HG03558 (cell line): Measurements from ENCODE around the gene KRTAP3-1.

Source experiments
- ATAC-seq: cut with Tn5 transposase; IDR thresholded peaks from one replicate; pipeline ENCODE4 v1.9.1; 2021; ENCODE audit warnings: moderate number of reproducible peaks; ENCODE audit not compliant: unreplicated experiment; ENCODE audit errors: extremely low read depth

KRTAP3-1 gene

GRCh38 chr17:40981115-40981514, 27.8 kb downstream of the KRTAP3-1 start:
- no peak for ATAC-seq

DNA sequence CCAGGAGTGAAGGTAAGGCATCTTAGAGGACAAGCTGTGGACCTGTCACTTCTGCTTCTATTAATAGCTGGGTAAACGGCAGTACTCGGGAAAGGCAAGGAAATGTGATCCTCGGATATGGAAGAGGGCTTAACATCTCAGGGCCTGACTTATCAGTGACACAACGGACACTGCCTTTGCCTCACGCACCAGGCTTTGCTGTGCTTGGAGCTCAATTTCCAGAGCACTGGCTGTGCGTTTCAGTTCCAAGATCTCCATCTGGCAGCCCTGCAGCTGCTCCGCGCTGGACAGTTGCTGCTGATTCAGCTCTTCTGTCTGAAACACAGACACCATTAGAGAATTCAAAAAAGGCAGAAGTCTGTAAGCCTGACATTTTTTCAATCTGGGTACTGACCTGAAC, 28.3 kb downstream of the KRTAP3-1 start:
- no peak for ATAC-seq

DNA sequence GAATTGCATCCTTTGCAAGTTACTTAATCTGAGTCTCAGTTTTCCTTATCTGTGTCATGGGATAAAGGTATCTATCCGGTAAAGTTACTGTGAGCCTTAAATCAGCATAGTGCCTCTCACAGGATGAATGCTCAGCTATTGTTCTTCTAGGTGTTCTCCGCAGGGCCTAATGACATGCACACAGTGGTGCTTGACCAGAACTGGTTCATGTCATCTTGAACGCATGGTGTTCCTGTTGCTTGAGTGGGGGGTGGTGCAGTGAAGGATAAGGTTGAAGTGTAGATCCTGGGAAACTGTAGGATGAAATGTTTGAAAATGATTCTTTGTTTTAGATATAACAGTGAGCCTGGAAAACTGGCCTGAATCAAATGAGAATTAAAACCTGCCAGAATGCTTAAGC, 28.8 kb downstream of the KRTAP3-1 start:
- no peak for ATAC-seq

GRCh38 chr17:40978575-40979151, 30.3 kb downstream of the KRTAP3-1 start:
- ATAC-seq: no peak

- ATAC-seq: no peak
These were observed 33.4 kb downstream of the KRTAP3-1 start for GRCh38 chr17:40975516-40975915.

GRCh38 chr17:40974366-40974765, 34.6 kb downstream of the KRTAP3-1 start:
- ATAC-seq: no peak

DNA sequence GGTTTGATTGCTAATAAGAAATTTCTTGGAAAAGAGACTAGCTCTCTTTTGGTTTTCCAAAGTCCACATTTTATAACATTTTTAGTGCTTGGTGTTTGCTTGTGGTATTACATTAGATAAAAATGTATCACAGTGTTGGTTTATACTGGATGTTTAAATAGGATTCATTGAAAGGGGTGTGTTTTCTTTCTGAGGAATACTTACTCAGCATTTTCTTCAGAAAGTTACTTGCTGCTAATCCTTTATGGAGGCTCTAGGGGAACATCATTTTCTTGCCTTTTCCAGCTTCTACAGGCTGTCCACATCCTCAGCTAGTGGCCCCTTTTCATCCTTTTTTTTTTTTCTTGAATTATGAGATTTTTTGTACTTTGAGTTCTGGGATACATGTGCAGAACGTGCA, 41.3 kb downstream of the KRTAP3-1 start:
- ATAC-seq: no peak

GRCh38 chr17:40966848-40967247, 42.1 kb downstream of the KRTAP3-1 start, which contains the start of gene KRT39:
Gene KRT39, minus strand, starts transcription at chr17:40966948. Its CDS starts 92 bp downstream, at chr17:40966856.
- no peak for ATAC-seq

- no peak for ATAC-seq
These were observed 45.1 kb downstream of the KRTAP3-1 start for GRCh38 chr17:40963838-40964237.

GRCh38 chr17:40962059-40962561, 46.8 kb downstream of the KRTAP3-1 start:
- ATAC-seq: no peak

DNA sequence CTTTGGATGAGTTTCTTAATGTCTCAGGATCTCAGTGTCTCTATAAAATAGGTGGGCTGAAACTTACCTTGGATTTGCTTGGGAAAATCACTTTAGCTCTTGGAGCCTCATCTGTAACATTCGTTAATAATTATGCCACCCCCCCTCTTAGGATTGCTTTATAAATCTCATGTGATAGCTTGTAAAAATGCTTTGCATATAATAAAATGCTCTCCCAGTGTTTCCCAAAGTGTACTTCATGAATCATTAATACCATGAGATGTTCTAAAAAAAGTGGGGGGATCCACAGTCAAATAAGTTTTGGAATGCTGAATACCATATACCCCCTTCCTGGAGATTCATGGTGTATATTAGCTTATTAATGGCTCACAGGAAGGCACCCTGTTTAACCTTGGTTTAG, 47.3 kb downstream of the KRTAP3-1 start:
- ATAC-seq: no peak

- ATAC-seq: no peak
These were observed 48.8 kb downstream of the KRTAP3-1 start for GRCh38 chr17:40960144-40960543.
